EL (cell line): ENCODE measurements around the gene ATL3.
A peak's percentile ranks its signal among the peaks of the same experiment; 100 is the strongest.
"Not testable (repeated sequence)": the region's sequence is repeated elsewhere in the genome, so short reads cannot be mapped to it uniquely, and the experiment has no call there.

Source experiments
- DNase-seq: peaks from one replicate; pipeline ENCODE4 v3.0.0-alpha.2; 2016

Gene ATL3

DNA sequence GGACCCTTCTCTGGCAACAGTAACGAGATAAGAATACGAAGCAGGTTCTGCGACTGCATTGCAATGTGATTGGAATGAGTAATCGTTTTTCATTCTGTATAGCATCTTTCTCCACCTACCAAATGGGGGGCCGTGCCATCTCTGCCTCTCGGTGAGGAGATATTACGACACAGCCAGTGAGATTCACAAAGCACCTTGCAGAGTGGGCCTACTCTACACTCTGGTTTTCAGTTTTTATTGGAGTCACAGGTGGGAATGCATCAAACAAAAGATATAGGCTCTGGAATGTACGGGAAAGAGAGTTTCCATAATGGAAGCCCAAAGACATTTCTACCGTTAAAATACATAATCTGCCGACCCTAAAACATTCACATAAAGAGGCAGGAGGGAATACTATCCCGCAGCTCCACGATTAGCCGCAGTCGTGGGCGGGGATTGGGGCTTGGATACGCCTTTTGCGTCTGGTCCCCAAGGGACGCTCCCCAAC, 9.7 kb upstream of the ATL3 start:
- DNase-seq: no peak

DNA sequence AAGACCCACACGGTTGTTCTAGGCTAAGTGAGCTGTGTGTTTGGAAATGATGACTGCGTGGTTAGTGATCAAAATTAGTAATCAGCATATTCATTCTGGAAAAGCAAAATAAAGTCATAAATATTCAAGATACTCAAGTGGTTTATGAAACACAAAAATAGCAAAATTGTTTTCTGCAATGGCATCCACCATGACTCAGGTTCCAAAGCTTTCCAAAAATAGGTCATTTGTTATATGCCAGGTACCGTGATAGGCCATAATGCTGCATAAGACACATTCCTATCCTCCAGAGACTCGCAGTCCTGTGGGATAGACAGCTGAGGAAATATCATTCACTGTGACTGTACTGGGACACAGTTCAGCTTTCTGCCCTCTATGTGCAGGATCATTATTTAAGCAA, 2.4 kb upstream of the ATL3 start:
- peak; percentile 26 for DNase-seq

DNA sequence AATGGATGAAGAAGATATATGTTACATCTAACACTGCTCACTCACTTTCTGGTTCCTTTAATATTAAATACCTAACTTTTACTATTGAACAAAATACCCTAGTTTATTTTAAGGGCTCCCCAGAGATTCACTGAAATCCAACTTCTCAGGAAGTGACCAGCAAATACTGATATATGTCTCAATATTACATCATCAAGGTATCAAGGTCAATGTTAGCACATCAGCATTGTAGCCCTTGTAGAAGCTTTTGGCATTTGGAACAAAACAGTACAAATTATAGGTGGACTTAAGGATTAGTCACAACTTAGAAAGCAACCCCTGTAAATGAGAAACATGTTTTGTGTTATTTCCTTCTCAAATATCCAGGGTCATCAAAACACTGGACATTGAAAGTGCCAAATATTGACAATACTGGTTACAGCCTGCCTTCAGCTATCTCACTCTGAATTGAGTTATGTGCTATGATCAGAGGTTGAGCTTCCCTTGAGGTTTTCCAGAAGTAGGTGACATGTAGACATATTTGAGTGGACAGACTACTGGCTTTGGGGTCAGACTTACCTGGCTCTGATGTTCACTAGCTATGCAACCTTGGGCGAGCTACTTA, 1.9 kb upstream of the ATL3 start:
- DNase-seq: no peak

DNA sequence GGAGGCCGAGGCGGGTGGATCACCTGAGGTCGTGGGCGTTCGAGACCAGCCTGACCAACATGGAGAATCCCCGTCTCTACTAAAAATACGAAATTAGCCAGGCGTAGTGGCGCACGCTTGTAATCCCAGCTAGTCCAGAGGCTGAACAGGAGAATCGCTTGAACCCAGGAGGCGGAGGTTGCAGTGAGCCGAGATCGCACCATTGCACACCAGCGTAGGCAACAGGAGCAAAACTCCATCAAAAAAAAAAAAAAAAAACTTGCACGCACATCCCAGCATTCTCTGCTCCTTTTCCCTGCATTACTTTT, 934 bp upstream of the ATL3 start:
- DNase-seq: no peak

DNA sequence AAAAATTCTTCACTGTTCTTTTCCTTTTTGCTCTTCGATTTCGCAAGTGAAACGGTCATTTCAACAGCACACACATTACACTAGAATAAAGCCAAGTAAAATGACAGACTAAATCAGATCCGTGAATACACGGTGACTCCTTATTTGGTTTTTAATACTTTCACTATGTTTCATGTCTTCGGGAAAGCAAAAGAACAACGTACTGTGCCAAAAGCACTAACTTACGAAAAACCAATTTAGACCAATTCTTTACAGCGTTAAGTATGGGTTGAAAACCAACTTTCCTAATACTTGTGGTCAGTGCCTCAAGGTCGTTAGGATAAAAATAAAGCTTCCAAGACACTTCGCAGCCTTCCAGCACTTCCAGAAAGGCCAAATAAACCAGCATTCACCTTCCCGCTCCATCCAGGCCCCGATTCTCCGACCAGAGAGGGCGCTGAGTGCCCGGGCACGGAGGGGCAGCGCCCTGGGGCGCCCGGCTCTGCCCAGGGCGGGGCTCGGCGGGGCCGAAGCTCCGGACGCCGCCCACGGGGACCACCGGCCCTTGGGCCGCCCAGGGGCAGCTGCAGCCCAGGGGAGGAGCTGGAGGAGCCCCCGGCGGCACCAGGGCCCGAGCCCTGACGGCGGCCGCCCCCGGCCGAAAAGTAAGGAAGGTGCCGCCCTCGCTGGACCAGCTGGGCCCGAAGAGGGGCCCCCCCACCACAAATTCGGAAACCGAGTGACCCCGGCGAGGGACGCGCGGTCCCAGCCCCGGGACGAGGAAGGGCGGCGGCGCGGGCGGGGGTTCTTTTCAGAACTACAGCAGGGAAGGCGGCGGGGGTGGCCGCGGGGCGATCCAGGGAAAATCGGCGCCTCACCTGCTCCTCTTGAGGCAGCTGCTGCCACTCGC, 499 bp downstream of the ATL3 start:
- DNase-seq: peak; percentile 66

DNA sequence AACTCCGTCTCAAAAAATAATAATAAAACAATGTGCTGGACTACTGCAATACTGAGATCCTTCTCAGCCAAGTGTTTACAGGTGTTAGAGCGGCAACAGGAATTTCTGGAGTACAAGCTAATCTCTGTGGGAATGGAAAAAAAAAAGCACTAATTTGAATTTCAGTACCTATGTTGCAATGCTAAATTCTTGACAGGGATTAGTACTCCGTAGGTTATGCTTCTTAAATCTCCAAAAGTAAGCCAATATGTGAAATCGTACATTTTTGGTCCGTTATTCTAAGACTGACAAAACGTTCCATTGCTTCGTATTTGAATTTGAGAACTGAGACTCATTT, 1.1 kb downstream of the ATL3 start:
- DNase-seq: no peak

DNA sequence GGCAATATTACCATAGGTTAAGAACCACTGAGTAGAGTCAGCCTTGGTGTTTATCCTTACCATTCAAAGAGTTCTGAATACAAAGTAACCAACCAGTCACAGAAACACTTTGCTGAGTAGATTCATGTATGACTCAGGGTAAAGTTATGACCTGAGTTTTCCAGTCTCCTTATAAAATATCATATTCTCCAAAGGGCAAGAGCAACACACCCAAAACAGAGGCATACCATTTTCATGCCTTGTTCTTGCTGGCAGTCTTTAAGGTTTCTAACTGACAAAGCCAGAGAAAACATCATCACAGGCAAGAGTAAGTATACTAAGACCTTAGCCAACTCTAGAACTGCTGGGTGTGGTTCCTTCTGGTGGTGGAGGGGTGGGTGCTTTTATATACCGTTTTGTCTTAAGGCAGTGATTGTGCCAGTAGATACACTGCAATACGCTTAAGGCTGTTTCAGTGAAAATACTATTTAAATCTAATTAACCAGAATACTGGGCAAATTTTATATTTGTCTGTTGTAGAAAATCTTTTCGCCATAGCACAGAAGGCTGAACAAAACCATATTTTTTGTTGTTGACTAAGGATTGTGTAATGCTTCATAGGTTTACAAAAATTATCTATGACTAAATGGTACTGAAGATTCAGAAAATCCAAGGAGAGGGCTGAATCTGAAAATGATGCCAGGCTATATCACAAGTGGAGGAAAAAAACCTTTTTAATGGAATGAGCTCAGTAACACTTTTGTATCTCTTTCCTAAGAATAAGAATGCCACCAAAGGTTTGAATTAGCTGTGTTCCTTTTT, 3.0 kb downstream of the ATL3 start:
- peak; percentile 95 for DNase-seq

DNA sequence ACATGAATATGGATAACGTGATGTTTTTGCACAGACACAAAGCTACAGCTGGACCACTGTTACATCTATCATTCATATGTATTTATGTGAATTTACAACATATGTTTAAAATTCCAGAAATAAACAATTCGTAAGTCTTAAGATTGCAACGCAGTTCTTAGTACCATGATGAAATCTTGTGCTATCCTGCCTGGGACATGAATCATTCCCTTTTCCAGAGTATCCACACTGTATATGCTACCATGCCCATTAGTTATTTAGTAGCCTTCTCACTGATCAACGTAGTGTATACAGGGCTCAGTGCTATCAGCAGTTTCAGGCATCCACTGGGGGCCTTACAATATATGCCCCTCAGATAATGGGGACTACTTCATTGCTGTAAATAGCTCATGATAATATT, 4.3 kb downstream of the ATL3 start:
- DNase-seq: peak; percentile 64

DNA sequence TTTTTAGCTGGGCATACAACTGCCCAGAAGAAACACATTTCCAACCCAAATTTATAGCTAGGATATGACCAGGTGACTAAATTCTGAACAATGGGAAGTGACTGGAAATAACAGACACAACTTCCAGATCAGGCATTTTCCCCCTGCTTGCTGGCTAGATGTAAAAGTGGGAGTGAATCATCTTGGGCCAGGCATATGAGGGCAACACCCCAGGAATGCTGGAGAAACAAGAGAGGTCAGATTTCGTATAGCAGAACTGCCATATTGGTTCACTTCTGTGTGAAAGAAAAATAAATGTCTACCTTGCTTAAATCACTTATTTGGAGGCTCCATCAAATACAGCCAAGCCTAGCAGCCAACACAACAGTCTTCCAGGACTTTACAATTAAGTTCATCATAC, 7.4 kb downstream of the ATL3 start:
- peak; percentile 80 for DNase-seq

DNA sequence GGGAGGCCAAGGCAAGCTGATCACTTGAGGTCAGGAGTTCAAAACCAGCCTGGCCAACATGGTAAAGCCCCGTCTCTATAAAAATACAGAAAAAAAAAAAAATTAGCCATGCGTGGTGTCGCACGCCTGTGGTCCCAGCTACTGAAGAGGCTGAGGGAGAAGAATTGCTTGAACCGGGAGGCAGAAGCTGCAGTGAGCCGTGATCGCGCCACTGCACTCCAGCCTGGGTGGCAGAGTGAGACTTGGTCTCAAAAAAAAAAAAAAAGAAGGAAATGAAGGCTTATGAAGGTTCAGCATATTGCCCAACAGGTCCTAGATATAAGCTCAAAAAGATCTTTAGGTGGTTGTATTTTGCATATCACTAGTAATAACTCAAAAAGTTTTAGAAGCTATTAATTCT, 10.2 kb downstream of the ATL3 start:
- no peak for DNase-seq

DNA sequence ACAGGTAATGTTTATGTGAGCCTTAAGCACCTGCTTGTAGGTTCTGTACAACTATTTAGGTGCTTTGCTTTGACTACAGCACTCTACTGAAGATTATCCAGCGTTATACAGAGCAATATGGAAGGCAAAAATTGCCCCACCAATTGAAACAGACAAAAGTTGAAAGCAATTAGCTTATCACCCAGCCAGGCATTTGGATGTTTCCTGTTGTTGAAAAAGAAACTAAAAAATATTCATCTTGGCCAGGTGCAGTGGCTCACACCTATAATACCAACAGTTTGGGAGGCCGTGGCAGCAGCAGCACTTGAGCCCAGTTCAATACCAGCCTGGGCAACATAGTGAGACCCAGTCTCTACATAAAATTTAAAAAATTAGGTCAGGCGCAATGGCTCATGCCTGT, 18.5 kb downstream of the ATL3 start:
- DNase-seq: no peak

DNA sequence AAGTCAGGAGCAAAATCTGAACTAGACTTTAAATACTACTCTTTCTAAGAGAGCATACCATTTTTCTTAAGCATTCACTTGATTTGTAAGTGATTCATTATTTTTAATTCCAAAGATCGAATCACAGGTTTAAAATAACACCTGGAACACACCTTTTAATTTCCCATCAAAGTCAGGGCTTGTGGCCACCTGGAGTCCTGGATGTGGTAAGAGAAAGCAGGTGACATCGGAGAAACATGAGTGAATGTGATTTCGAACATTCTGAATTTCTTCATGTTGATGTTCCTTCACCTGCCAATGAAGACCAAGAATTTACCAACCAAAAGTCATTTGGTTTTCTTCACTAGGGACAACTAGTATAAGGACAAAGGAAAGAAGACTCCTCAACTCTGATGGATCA, 28.0 kb downstream of the ATL3 start:
- DNase-seq: no peak

DNA sequence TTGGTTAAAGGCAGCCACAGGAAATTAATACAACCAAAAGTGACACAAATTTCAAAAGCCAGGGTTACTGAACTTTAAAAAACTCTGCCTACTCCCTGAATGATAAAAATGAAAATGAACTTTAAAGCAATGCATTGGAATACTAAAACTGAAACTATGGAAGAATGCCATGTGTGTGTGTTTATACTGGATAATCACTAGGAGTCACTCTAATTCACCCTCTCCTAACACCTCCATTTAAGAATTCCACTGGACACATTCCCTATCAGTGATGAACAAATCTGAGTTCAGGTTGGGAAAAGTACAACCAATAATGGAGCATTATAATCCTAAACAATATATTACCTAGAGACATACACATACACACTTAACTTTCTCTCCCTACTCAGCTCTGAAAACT, 29.4 kb downstream of the ATL3 start:
- DNase-seq: peak; percentile 22

DNA sequence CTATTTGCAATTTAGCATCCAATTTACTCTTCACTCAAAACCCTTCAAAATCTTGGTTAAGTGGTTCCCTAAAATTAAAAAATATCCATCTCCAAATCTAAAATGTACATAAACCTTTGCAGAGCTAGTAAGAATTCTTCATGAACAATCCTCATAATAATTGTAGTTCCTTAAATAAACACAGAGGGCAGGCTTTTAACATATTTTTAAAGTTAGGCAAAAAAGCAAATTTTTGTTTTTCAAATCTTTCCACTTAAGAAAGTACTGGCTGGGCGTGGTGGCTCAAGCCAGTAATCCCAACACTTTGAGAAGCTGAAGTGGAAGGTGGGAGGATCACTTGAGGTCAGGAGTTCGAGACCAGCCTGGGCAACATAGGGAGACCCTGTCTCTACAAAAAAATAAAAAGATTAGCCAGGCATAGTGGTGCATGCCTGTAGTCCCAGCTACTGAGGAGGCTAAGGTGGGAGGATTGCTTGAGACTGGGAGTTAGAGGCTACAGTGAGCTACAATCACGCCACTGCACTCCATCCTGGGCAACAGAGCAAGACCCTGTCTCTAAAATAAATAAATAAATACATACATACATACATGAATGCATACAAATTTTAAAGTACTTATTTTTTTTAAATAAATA, 31.9 kb downstream of the ATL3 start:
- no peak for DNase-seq

DNA sequence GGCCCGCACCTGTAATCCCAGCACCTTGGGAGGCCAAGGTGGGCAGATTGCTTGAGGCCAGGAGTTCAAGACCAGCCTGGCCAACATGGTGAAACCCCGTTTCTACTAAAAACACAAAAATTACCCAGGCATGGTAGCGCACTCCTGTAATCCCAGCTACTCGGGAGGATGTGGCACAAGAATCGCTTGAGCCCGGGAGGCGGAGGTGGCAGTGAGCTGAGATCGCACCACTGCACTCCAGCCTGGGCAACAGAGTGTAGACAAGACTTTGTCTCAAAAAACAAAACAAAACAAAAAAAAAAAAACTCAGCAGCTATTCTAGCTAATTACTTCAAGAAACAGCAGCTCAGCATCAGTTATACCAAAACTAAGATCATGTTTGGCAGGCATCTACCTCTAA, 32.7 kb downstream of the ATL3 start:
- DNase-seq: not testable (repeated sequence)

DNA sequence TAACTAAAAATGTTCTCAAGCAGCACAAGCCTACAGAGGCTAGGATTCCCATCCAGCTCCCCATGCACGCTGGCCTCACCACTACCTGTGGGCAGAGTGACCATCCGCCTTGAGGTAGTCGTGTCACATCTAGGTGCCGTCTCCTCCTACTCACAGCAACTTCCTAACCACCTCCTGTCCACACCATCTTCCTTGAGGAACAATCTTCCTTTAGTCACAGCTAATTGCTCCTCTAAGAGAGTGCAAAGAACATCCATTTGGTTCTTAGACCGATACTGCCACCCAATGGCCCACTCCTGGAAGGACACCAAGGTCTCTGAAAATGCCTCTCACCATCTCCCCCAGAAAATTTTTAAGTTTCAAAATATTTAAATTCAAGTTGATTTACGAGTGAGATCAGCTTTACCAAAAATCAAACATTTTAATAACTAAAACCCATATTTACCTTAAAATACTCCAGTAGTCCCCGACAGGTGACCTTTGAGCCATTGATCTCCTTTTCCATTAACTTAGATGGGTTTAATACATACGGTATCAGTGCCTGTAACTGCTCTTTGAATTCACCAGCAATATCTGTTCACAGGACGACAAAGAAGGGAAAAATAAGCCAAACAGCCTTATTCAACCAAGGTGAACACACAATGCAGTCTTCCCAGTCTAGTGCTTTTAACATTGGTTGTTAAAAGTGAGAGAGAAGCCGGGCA, 35.3 kb downstream of the ATL3 start:
- DNase-seq: peak; percentile 60

DNA sequence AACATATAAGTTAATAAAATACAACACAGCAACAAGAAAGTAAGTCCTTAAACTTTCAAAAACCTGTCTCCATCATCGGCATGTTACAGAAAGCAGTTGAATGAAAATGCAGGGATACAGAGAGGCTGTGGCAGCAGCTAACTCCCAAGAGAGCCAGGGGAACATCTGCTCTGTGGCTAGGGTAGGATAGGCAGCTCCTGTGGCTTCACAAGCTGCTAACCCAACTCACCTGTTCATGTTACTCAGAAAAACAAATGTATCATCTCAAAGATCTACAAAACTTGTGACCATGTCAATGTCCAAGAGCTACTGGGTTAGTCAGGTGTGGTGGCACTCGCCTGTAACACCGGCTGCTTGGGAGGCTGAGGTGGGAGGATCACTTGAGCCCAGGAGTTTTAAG, 41.8 kb downstream of the ATL3 start:
- no peak for DNase-seq

DNA sequence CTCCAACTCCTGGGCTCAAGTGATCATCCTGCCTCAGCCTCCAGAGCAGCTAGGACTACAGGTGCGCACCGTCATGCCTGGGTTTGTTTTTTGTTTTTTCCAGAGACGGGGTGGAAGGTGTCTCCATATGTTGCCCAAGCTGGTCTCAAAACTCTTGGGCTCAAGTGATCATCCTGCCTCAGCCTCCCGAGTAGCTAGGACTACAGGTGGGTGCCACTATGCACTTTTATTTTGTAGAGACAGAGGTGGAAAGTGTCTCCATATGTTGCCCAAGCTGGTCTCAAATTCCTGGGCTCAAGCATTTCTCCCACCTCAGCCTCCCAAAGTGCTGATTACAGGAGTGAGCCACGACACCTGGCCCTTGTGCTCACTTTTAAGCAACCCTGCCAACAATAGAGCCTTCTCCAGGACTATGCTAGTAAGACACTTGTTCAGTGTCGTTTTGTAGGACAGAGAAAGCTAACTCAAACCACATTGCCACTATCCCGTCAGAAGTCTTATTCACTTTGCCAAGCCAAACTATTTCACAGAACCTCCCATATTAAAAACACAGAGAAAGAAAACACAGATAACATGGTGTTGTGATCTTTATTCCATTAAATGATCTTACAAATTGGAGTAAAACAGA, 47.5 kb downstream of the ATL3 start:
- DNase-seq: no peak

DNA sequence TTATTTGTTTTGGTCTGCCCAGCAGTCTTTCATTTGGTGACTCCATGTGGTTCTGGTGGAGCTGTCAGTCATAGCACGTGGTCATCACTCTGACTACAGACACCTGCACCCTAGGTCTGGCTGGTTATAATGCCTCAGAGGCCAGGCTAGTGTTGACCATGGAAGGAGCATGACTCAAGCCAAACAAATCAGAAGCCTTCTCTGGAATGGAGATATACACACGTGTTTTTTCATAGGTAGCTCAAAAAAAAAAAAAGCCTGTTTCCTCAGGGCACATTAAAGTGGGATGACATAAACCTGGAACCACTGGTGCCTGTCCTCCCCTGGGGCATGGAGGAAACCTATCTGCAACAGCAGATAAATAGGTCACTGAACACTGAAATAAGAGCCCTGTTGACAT, 48.9 kb downstream of the ATL3 start:
- no peak for DNase-seq

DNA sequence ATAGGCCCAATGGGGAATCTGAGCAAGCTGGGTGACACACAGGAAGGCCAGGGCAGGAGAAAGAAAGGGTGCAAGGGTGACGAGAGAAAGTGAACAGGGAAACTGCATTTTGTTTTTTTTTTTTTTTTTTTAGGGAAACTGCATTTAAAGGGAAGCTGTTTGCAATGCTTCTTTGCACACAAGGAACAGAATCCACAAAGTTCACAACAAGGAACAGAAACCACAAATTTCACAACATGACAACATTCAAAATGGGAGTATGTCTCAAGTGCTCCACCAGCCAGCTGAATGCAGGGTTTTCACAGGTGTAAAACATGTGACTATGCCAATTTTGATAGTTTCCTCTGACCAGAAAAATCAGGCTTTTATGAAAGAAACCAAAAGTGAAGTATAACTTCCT, 50.1 kb downstream of the ATL3 start:
- DNase-seq: no peak

DNA sequence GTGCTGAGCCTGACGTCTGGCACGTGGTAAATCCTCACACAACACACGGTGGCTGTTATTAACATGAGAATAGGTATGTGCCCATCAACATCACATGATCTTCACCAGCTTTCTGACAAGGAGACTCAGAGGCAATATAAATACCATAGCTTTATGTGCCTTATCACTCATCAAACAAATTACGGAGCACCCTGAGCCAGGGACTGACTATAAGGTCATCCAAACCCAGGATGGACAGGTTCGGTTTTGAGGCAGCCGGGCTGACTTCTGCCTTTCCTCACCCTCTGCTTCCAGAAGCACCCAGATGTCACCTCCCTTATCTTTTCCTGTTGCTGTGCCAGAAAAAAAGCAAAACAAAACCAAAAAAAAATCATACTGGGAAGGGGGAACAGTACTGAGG, 51.2 kb downstream of the ATL3 start:
- DNase-seq: no peak

DNA sequence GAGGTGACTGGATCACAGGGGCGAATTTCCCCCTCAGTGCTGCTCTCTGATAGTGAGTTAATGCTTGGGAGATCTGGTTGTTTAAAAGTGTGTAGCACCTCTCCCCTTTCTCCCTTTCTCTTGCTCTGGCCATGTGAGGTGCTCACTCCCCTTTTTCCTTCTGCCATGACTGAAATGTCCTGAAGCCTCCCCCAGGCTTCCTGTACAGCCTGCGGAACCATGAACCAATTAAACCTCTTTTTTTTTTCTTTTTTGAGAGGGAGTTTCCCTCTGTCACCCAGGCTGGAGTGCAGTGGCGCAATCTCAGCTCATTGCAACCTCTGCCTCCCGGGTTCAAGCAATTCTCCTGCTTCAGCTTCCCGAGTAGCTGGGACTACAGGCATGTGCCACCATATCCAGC, 53.5 kb downstream of the ATL3 start:
- not testable (repeated sequence) for DNase-seq
